Activated CD4-positive, alpha-beta memory T cell treated with anti-CD3 and anti-CD28 coated beads, Interleukin-2, amount 10 ng/mL, durations not matched to agents 7 days and 5 days (primary cell): ENCODE data around the gene LONP2. TPM values are rescaled to one million over a fixed set of nuclear protein-coding genes. Genes with fewer than 3 reads are reported as not detected.
"Not testable (repeated sequence)": the region's sequence is repeated elsewhere in the genome, so short reads cannot be mapped to it uniquely, and the experiment has no call there.

Source experiments
- CTCF ChIA-PET: fragments of 350-600 bp; sonication (Branson Sonifier 250); formaldehyde crosslinking; loops from one replicate; lab custom pipeline; 2021; ENCODE audit warnings: antibody characterized with exemption, inconsistent platforms; lab: Charles Lee
- POLR2A ChIA-PET: fragments of 350-600 bp; sonication (Branson Sonifier 250); formaldehyde crosslinking; loops from one replicate; lab custom pipeline; 2021; ENCODE audit warnings: antibody characterized with exemption; lab: Charles Lee
- DNase-seq: peaks from one replicate; pipeline ENCODE4 v3.0.0-alpha.2; 2020
- H3K27ac Mint-ChIP-seq: one replicate; pipeline ENCODE4 v1.8.0; 2021; ENCODE audit warnings: mild to moderate bottlenecking, mixed read lengths
- H3K27me3 Mint-ChIP-seq: one replicate; pipeline ENCODE4 v1.8.0; 2021; ENCODE audit warnings: mixed read lengths
- H3K36me3 Mint-ChIP-seq: one replicate; pipeline ENCODE4 v1.8.0; 2021; ENCODE audit warnings: low read depth, mixed read lengths
- H3K4me1 Mint-ChIP-seq: one replicate; pipeline ENCODE4 v1.8.0; 2021; ENCODE audit warnings: mixed read lengths
- H3K4me3 Mint-ChIP-seq: one replicate; pipeline ENCODE4 v1.8.0; 2021; ENCODE audit warnings: mild to moderate bottlenecking, mixed read lengths
- H3K9me3 Mint-ChIP-seq: one replicate; pipeline ENCODE4 v1.8.0; 2021; ENCODE audit warnings: mixed read lengths
- total RNA-seq, 2 experiments: library from RNA; stranded (reverse); gene quantifications; one replicate each; pipeline ENCODE4 v1.2.3, GENCODE V29; 2021

The LONP2 gene
- total RNA-seq, 2 experiments from 2014 or later: 50.4 to 52.1 TPM

GRCh38 chr16:48383009-48383876, 139.1 kb downstream of the LONP2 start:
- no peaks in the 10 kb centered on the region for H3K9me3 Mint-ChIP-seq
- ChIA-PET CTCF (interaction anchor here (0.8 to 2.1 kb wide), 7 partner anchors 11 to 247 kb away, joined by 3 to 8 read pairs (median 5); no protein-coding TSS in a partner anchor), POLR2A (interaction anchor here (0.9 to 4.0 kb wide), 11 partner anchors 7 to 247 kb away, joined by 3 to 79 read pairs (median 6); partner anchors contain the start of genes LONP2 and N4BP1)
- H3K27ac Mint-ChIP-seq: peak overlapping the region; percentile 71
- DNase-seq: no peak
- H3K27me3 Mint-ChIP-seq: no peaks in the 10 kb centered on the region
- peaks cover 7% of the 10 kb centered on the region for H3K36me3 Mint-ChIP-seq
- peak overlapping the region; percentile 88 for H3K4me3 Mint-ChIP-seq
- peaks cover 41% of the 10 kb centered on the region for H3K4me1 Mint-ChIP-seq

- peak overlapping the region; percentile 71 for H3K27ac Mint-ChIP-seq
- H3K4me3 Mint-ChIP-seq: peak overlapping the region; percentile 88
- peaks cover 7% of the 10 kb centered on the region for H3K36me3 Mint-ChIP-seq
- H3K9me3 Mint-ChIP-seq: no peaks in the 10 kb centered on the region
- ChIA-PET POLR2A (interaction anchor here (0.9 to 4.0 kb wide), 13 partner anchors 8 to 246 kb away, joined by 3 to 79 read pairs (median 6); partner anchors contain the start of genes LONP2 and N4BP1), CTCF (interaction anchor here (0.8 to 2.1 kb wide), 7 partner anchors 10 to 246 kb away, joined by 3 to 8 read pairs (median 5); no protein-coding TSS in a partner anchor)
- peaks cover 33% of the 10 kb centered on the region for H3K4me1 Mint-ChIP-seq
- no peak for DNase-seq
- no peaks in the 10 kb centered on the region for H3K27me3 Mint-ChIP-seq
Measured at GRCh38 chr16:48383877-48384519, 139.9 kb downstream of the LONP2 start.

GRCh38 chr16:48384520-48385252, 140.6 kb downstream of the LONP2 start:
- Mint-ChIP-seq H3K27ac (peak overlapping the region; percentile 71), H3K36me3 (peaks cover 7% of the 10 kb centered on the region), H3K4me3 (peak overlapping the region; percentile 88), H3K27me3 (no peaks in the 10 kb centered on the region), H3K9me3 (no peaks in the 10 kb centered on the region), H3K4me1 (peaks cover 27% of the 10 kb centered on the region)
- ChIA-PET POLR2A (interaction anchor here (0.8 to 4.0 kb wide), 21 partner anchors 9 to 246 kb away, joined by 3 to 79 read pairs (median 5); partner anchors contain the start of genes LONP2 and N4BP1), CTCF (interaction anchor here (0.8 to 2.1 kb wide), 7 partner anchors 18 to 246 kb away, joined by 3 to 8 read pairs (median 5); no protein-coding TSS in a partner anchor)
- peak; percentile 32 for DNase-seq

GRCh38 chr16:48385253-48386150, 141.4 kb downstream of the LONP2 start, which contains the start of gene SIAH1:
Gene SIAH1 (minus strand): TSS chr16:48385413. CDS start chr16:48362428, 22,985 bp downstream.
- ChIA-PET CTCF (interaction anchor here (0.9 to 1.4 kb wide), 5 partner anchors 19 to 1244 kb away, joined by 3 to 5 read pairs (median 3); no protein-coding TSS in a partner anchor), POLR2A (interaction anchor here (0.7 to 4.0 kb wide), 19 partner anchors 9 to 243 kb away, joined by 3 to 79 read pairs (median 4); partner anchors contain the start of genes LONP2 and N4BP1)
- DNase-seq: peak; percentile 88
- Mint-ChIP-seq H3K36me3 (peaks cover 7% of the 10 kb centered on the region), H3K4me3 (peak within 1 kb of the TSS; percentile 88), H3K27ac (peak within 1 kb of the TSS; percentile 85), H3K27me3 (no peaks in the 10 kb centered on the region), H3K4me1 (peaks cover 22% of the 10 kb centered on the region), H3K9me3 (no peaks in the 10 kb centered on the region)

GRCh38 chr16:48386559-48387312, 142.6 kb downstream of the LONP2 start:
- H3K27ac Mint-ChIP-seq: no peak overlapping the region
- peaks cover 16% of the 10 kb centered on the region for H3K4me1 Mint-ChIP-seq
- ChIA-PET POLR2A (interaction anchor here (1.9 to 4.0 kb wide), 2 partner anchors 22 to 151 kb away, joined by 4 to 79 read pairs; no protein-coding TSS in a partner anchor), CTCF (interaction anchor here (1.0 to 1.1 kb wide), 2 partner anchors 232 to 237 kb away, joined by 3 read pairs; no protein-coding TSS in a partner anchor)
- H3K9me3 Mint-ChIP-seq: no peaks in the 10 kb centered on the region
- peaks cover 7% of the 10 kb centered on the region for H3K36me3 Mint-ChIP-seq
- DNase-seq: no peak
- H3K4me3 Mint-ChIP-seq: no peak overlapping the region
- H3K27me3 Mint-ChIP-seq: no peaks in the 10 kb centered on the region

GRCh38 chr16:48392407-48392806, 148.3 kb downstream of the LONP2 start:
- Mint-ChIP-seq H3K27me3 (no peaks in the 10 kb centered on the region), H3K4me1 (peaks cover 13% of the 10 kb centered on the region), H3K9me3 (no peaks in the 10 kb centered on the region), H3K36me3 (no peaks in the 10 kb centered on the region), H3K27ac (no peak overlapping the region), H3K4me3 (no peak overlapping the region)
- ChIA-PET CTCF (no interaction called here), POLR2A (no interaction called here)
- no peak for DNase-seq

- Mint-ChIP-seq H3K27ac (peak overlapping the region; percentile 63), H3K36me3 (no peaks in the 10 kb centered on the region), H3K27me3 (no peaks in the 10 kb centered on the region), H3K9me3 (no peaks in the 10 kb centered on the region), H3K4me3 (no peak overlapping the region), H3K4me1 (peaks cover 13% of the 10 kb centered on the region)
- ChIA-PET CTCF (interaction anchor here (0.7 to 1.0 kb wide), 4 partner anchors 10 to 236 kb away, joined by 3 read pairs; no protein-coding TSS in a partner anchor), POLR2A (interaction anchor here (1.7 kb wide), 2 partner anchors 8 to 27 kb away, joined by 5 to 11 read pairs; partner anchors contain the start of gene SIAH1)
- no peak for DNase-seq
Measured at GRCh38 chr16:48393485-48394354, 149.6 kb downstream of the LONP2 start.

GRCh38 chr16:48394355-48394703, 150.2 kb downstream of the LONP2 start:
- ChIA-PET CTCF (interaction anchor here (1.0 kb wide), 1 partner anchor 11 kb away, joined by 3 read pairs; no protein-coding TSS in a partner anchor), POLR2A (interaction anchor here (1.7 kb wide), 2 partner anchors 9 to 28 kb away, joined by 5 to 11 read pairs; partner anchors contain the start of gene SIAH1)
- Mint-ChIP-seq H3K27me3 (no peaks in the 10 kb centered on the region), H3K9me3 (no peaks in the 10 kb centered on the region), H3K36me3 (no peaks in the 10 kb centered on the region), H3K4me1 (peaks cover 13% of the 10 kb centered on the region), H3K27ac (peak overlapping the region; percentile 63), H3K4me3 (no peak overlapping the region)
- DNase-seq: no peak

GRCh38 chr16:48395375-48395774, 151.3 kb downstream of the LONP2 start:
- Mint-ChIP-seq H3K36me3 (no peaks in the 10 kb centered on the region), H3K9me3 (no peaks in the 10 kb centered on the region), H3K4me1 (peaks cover 13% of the 10 kb centered on the region), H3K27me3 (no peaks in the 10 kb centered on the region), H3K4me3 (no peak overlapping the region), H3K27ac (no peak overlapping the region)
- CTCF ChIA-PET: interaction anchor here (0.7 to 0.8 kb wide), 2 partner anchors 29 to 235 kb away, joined by 3 to 4 read pairs; no protein-coding TSS in a partner anchor
- POLR2A ChIA-PET: interaction anchor here (1.7 kb wide), 1 partner anchor 29 kb away, joined by 5 read pairs; no protein-coding TSS in a partner anchor
- DNase-seq: no peak

GRCh38 chr16:48402547-48402946, 158.4 kb downstream of the LONP2 start:
- CTCF ChIA-PET, H3K4me1 Mint-ChIP-seq, H3K27ac Mint-ChIP-seq, H3K27me3 Mint-ChIP-seq, H3K9me3 Mint-ChIP-seq, DNase-seq, H3K36me3 Mint-ChIP-seq, POLR2A ChIA-PET, H3K4me3 Mint-ChIP-seq: not testable (repeated sequence)
